ENCODE data around the gene BTBD10.

DNA sequence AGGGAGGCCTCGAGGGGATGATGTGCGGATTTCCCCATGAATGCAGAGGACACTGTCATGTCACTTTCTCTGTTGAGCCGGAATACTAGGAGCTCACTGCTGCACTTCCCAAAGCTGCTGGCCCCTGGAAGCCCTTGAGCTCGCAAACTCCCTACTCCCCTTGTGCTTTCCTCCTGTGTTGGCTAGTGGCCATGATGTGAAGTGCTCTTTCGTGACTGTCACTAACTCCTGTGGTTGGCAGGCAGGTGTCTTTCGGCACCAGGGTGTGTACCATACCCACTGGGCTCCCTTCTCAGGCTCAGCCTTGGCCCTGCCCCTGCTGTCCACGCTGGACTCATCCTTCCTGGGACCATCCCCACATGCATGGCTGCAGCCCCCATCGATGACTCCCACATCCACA, 86.2 kb downstream of the BTBD10 start:
- TF ChIP-seq CTCF (IDR thresholded peaks at IDR 0.05; ENCODE audit: low read depth, low read length) (no peak), EZH2phosphoT487 (IDR thresholded peaks at IDR 0.05; ENCODE audit: low read depth) (no peak)

Data from OCI-LY3 (cell line).